ENCODE data around the gene NAA15. TPM values are rescaled to one million over a fixed set of nuclear protein-coding genes. Genes with fewer than 3 reads are reported as not detected.
"Not testable (repeated sequence)": the region's sequence is repeated elsewhere in the genome, so short reads cannot be mapped to it uniquely, and the experiment has no call there.

Gene NAA15
- total RNA-seq, 2 donors from 2014 or later, result 71.0 to 86.6 TPM

GRCh38 chr4:139316733-139317132 is 15.4 kb downstream of the NAA15 start:
- peaks cover 0 to 36% of the 10 kb centered on the region in 2 donors for H3K36me3 Mint-ChIP-seq
- DNase-seq (ENCODE audit: low spot score in 2 of 2) (no peak), ATAC-seq (no peak)
- peaks cover 0 to 11% of the 10 kb centered on the region in 2 donors for H3K9me3 Mint-ChIP-seq
- no peak overlapping the region for H3K27ac Mint-ChIP-seq

- no peak for DNase-seq (ENCODE audit: low spot score in 2 of 2)
- ATAC-seq, result no peak
- no peak overlapping the region for H3K27ac Mint-ChIP-seq
- peaks cover 0 to 20% of the 10 kb centered on the region in 2 donors for H3K9me3 Mint-ChIP-seq
- H3K36me3 Mint-ChIP-seq, result peaks cover 0 to 43% of the 10 kb centered on the region in 2 donors
Measured at GRCh38 chr4:139317635-139318034, 16.3 kb downstream of the NAA15 start.

DNA sequence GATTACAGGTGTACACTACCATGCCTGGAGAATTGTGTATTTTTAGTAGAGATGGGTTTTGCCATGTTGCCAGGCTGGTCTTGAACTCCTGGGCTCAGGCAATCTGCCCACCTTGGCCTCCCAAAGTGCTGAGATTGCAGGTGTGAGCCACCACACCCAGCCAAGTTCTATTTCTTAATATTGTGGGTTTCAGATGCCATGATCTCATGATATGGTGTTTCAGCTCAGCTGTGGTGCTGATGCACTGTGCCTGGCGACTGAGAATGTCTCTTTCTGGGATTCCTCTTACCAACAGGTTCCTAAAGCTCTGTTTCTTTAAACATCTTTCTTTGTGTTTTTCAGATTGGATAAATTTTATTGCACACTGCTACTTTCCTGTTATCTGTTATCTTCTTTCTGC is 18.3 kb downstream of the NAA15 start:
- H3K9me3 Mint-ChIP-seq, result peaks cover 0 to 20% of the 10 kb centered on the region in 2 donors
- DNase-seq (ENCODE audit: low spot score in 2 of 2), result no peak
- H3K27ac Mint-ChIP-seq, result no peak overlapping the region
- ATAC-seq, result peak in 1 of 2 donors; percentile 36
- H3K36me3 Mint-ChIP-seq, result peaks cover 0 to 43% of the 10 kb centered on the region in 2 donors

DNA sequence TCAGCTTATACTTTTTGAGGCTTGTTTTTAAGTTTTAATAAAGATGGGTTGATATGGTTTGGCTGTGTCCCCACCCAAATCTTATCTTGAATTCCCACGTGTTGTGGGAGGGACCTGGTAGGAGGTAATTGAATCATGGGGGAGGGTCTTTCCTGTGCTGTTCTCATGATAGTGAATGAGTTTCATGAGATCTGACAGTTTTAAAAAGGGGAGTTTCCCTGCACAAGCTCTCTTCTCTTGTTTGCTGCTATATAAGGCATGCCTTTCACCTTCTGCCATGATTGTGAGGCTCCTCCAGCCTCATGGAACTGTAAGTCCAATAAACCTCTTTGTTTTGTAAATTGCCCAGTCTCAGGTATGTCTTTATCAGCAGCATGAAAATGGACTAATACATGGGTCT is 20.8 kb downstream of the NAA15 start:
- not testable (repeated sequence) for H3K27ac Mint-ChIP-seq; DNase-seq (ENCODE audit: low spot score in 2 of 2)
- H3K36me3 Mint-ChIP-seq, result peaks cover 0 to 30% of the 10 kb centered on the region in 2 donors

GRCh38 chr4:139322541-139322940 is 21.2 kb downstream of the NAA15 start:
- Mint-ChIP-seq H3K36me3 (peaks cover 0 to 26% of the 10 kb centered on the region in 2 donors), H3K9me3 (peaks cover 0 to 20% of the 10 kb centered on the region in 2 donors)
- not testable (repeated sequence) for ATAC-seq; H3K27ac Mint-ChIP-seq; DNase-seq (ENCODE audit: low spot score in 2 of 2)

More for the DNA sequence above, 20.8 kb downstream of the NAA15 start:
- ATAC-seq, result not testable (repeated sequence)
- H3K9me3 Mint-ChIP-seq, result peaks cover 0 to 20% of the 10 kb centered on the region in 2 donors

DNA sequence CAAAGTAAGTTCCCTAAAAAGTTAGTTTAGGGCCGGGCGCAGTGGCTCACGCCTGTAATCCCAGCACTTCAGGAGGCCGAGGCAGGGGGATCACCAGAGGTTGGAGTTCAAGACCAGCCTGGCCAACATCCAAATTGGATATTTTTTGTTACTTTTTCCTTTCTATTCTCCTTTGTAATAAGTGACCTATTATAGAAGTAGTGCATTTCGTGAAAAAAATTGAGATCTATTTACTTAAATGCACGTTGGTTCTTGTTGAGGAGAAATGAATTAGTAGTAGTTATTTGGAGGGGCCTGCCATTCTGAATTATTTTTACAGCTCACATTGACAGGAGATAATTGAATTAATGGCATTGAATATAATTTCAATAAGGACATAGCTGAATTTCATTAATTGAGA is 23.3 kb downstream of the NAA15 start:
- ATAC-seq (no peak), DNase-seq (ENCODE audit: low spot score in 2 of 2) (no peak)
- Mint-ChIP-seq H3K36me3 (peaks cover 0 to 44% of the 10 kb centered on the region in 2 donors), H3K27ac (no peak overlapping the region), H3K9me3 (peaks cover 0 to 20% of the 10 kb centered on the region in 2 donors)

DNA sequence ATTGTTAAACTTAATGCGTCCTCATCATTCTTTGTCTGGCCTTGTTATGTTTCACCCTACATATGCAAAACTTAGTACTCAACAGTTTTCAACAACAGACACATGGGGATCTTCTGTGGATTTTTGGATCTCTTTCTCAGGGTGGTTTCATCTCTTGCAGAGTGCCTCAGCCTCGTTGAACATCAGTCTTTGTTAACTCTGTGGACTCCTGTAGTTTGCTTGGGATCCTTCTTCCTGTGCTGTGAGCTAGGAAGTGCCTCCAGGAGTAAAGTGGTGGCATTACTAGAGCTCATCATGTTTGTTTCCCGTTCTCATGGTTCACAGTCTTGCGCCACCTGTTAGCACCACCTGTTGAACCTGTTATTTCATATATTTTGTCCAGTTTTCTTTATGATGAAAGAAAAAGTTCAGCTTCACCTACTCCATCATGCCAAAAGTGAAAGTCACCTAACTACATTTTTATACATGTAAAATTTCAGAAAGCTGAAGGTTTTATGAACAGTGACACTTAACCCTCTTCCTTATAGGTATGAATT is 28.4 kb downstream of the NAA15 start:
- DNase-seq (ENCODE audit: low spot score in 2 of 2) (no peak), ATAC-seq (no peak)
- H3K36me3 Mint-ChIP-seq, result peaks cover 0 to 28% of the 10 kb centered on the region in 2 donors
- peak overlapping the region in 1 of 2 donors; percentile 16 for H3K27ac Mint-ChIP-seq
- H3K9me3 Mint-ChIP-seq, result no peaks in the 10 kb centered on the region

DNA sequence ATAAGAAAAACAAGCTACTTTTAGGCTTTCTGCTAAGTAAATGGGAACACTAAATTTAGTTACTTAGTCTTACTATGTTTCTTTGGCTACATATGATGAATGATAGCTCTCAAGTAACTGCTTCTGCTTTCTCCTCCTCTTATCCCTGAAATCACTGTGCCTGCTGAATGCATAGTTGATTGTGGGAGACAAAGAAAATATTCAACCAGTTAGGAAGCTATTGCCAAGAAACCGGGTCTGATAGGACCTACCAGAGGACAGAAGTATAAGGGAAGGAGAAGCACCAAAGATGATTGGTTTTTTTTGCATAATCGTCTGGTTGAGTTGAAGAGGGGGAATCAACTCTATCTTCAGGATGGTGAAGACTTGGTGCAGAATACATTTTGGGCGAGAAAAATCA is 29.0 kb downstream of the NAA15 start:
- Mint-ChIP-seq H3K27ac (peak overlapping the region; percentile 16 to 45), H3K9me3 (no peaks in the 10 kb centered on the region), H3K36me3 (peaks cover 0 to 28% of the 10 kb centered on the region in 2 donors)
- ATAC-seq (no peak), DNase-seq (ENCODE audit: low spot score in 2 of 2) (no peak)

- peaks cover 0 to 28% of the 10 kb centered on the region in 2 donors for H3K36me3 Mint-ChIP-seq
- peak overlapping the region; percentile 46 to 57 for H3K27ac Mint-ChIP-seq
- no peak for DNase-seq (ENCODE audit: low spot score in 2 of 2)
- ATAC-seq, result peak; percentile 50 to 55
- H3K9me3 Mint-ChIP-seq, result no peaks in the 10 kb centered on the region
Measured at GRCh38 chr4:139331185-139331584, 29.9 kb downstream of the NAA15 start.

DNA sequence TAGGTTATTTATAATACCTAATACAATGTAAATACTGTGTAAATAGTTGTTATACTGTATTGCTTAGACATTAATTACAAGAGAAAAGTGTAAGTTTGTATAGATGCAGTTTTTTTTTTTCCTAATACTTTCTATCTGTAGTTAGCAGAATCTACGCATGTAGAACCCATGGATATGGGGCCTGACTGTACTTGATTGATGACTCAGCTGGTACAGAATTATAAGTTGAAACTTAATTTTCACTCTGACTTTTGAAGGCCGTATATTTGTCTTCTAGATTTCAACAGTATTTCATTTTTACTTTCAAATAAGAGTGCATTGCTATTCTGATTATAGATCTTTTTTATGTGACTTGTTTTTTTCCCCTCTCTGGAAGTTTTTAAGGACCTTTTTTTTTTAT is 31.7 kb downstream of the NAA15 start:
- ATAC-seq (peak in 1 of 2 donors; percentile 79), DNase-seq (ENCODE audit: low spot score in 2 of 2) (no peak)
- Mint-ChIP-seq H3K27ac (peak overlapping the region in 1 of 2 donors; percentile 41), H3K9me3 (no peaks in the 10 kb centered on the region), H3K36me3 (peaks cover 5 to 35% of the 10 kb centered on the region in 2 donors)

GRCh38 chr4:139337612-139338011 is 36.3 kb downstream of the NAA15 start:
- H3K27ac Mint-ChIP-seq, result no peak overlapping the region

GRCh38 chr4:139361301-139361700 is 60.0 kb downstream of the NAA15 start:
- no peak overlapping the region for H3K27ac Mint-ChIP-seq
- H3K36me3 Mint-ChIP-seq, result peaks cover 6 to 8% of the 10 kb centered on the region in 2 donors
- DNase-seq (ENCODE audit: low spot score in 2 of 2) (no peak), ATAC-seq (no peak)
- no peaks in the 10 kb centered on the region for H3K9me3 Mint-ChIP-seq

More at GRCh38 chr4:139337612-139338011, 36.3 kb downstream of the NAA15 start:
- peaks cover 6 to 13% of the 10 kb centered on the region in 2 donors for H3K36me3 Mint-ChIP-seq
- H3K9me3 Mint-ChIP-seq, result no peaks in the 10 kb centered on the region
- DNase-seq (ENCODE audit: low spot score in 2 of 2), result no peak
- no peak for ATAC-seq

GRCh38 chr4:139367421-139368090 is 66.3 kb downstream of the NAA15 start:
- DNase-seq (ENCODE audit: low spot score in 2 of 2), result no peak
- no peak for ATAC-seq
- peaks cover 6 to 8% of the 10 kb centered on the region in 2 donors for H3K36me3 Mint-ChIP-seq
- no peaks in the 10 kb centered on the region for H3K9me3 Mint-ChIP-seq
- no peak overlapping the region for H3K27ac Mint-ChIP-seq

GRCh38 chr4:139368998-139369397 is 67.7 kb downstream of the NAA15 start:
- no peak overlapping the region for H3K27ac Mint-ChIP-seq
- H3K9me3 Mint-ChIP-seq, result no peaks in the 10 kb centered on the region
- ATAC-seq, result no peak
- H3K36me3 Mint-ChIP-seq, result peaks cover 0 to 4% of the 10 kb centered on the region in 2 donors
- no peak for DNase-seq (ENCODE audit: low spot score in 2 of 2)

GRCh38 chr4:139374251-139374650 is 72.9 kb downstream of the NAA15 start:
- no peaks in the 10 kb centered on the region for H3K9me3 Mint-ChIP-seq
- H3K27ac Mint-ChIP-seq, result peak overlapping the region in 1 of 2 donors; percentile 22
- no peaks in the 10 kb centered on the region for H3K36me3 Mint-ChIP-seq
- no peak for ATAC-seq
- DNase-seq (ENCODE audit: low spot score in 2 of 2), result no peak

- ATAC-seq (no peak), DNase-seq (ENCODE audit: low spot score in 2 of 2) (no peak)
- Mint-ChIP-seq H3K9me3 (no peaks in the 10 kb centered on the region), H3K27ac (no peak overlapping the region), H3K36me3 (peaks cover 0 to 17% of the 10 kb centered on the region in 2 donors)
Measured at GRCh38 chr4:139386421-139386820, 85.1 kb downstream of the NAA15 start.

GRCh38 chr4:139389102-139389501 is 87.8 kb downstream of the NAA15 start:
- Mint-ChIP-seq H3K27ac (no peak overlapping the region), H3K9me3 (no peaks in the 10 kb centered on the region), H3K36me3 (peaks cover 5 to 30% of the 10 kb centered on the region in 2 donors)
- ATAC-seq (no peak), DNase-seq (ENCODE audit: low spot score in 2 of 2) (no peak)

GRCh38 chr4:139389991-139390390 is 88.7 kb downstream of the NAA15 start:
- Mint-ChIP-seq H3K36me3 (peaks cover 5 to 24% of the 10 kb centered on the region in 2 donors), H3K9me3 (no peaks in the 10 kb centered on the region), H3K27ac (no peak overlapping the region)
- ATAC-seq, result no peak
- DNase-seq (ENCODE audit: low spot score in 2 of 2), result no peak

All from activated naive CD4-positive, alpha-beta T cell treated with anti-CD3 and anti-CD28 coated beads, Interleukin-2, amount 50 U/mL, for 72 hours (primary cell).